SK-N-MC (cell line): ENCODE measurements around the gene BUD23.
A peak's percentile ranks its signal among the peaks of the same experiment; 100 is the strongest.

ENCODE experiments used
- DNase-seq: peaks from one replicate; pipeline ENCODE4 v3.0.0-alpha.2; 2011; ENCODE audit warnings: low read depth, low spot score
- H3K27ac ChIP-seq: fragments of 200-600 bp; sonication (generic); 2 replicates; pipeline ENCODE4 v1.5.1; 2016; ENCODE audit warnings: mixed run types
- H3K36me3 ChIP-seq: fragments of 200-600 bp; sonication (generic); 2 replicates; pipeline ENCODE4 v1.6.1; 2017; ENCODE audit warnings: antibody characterized with exemption, low read length, mixed read lengths; ENCODE audit not compliant: insufficient read depth
- H3K4me3 ChIP-seq: fragments of 200-600 bp; sonication (generic); 2 replicates; pipeline ENCODE4 v1.5.1; 2016
- H3K9ac ChIP-seq: fragments of 200-600 bp; sonication (generic); 2 replicates; pipeline ENCODE4 v1.8.0; 2017; ENCODE audit warnings: mixed run types, mixed read lengths; ENCODE audit not compliant: insufficient read length
- H3K9me3 ChIP-seq: fragments of 200-600 bp; sonication (generic); 2 replicates; pipeline ENCODE4 v1.6.1; 2017; ENCODE audit warnings: low read depth, mild to moderate bottlenecking, antibody characterized with exemption, low read length, moderate library complexity, mixed read lengths
- EZH2 ChIP-seq: fragments of 200-600 bp; sonication (generic); IDR thresholded peaks from one replicate; pipeline ENCODE4 v1.6.1; 2017; ENCODE audit warnings: antibody characterized with exemption
- FOXP2 ChIP-seq: optimal IDR thresholded peaks from 2 replicates; pipeline ENCODE3; 2011; ENCODE audit warnings: mild to moderate bottlenecking, moderate library complexity; ENCODE audit not compliant: insufficient read depth; ENCODE audit errors: extremely low read length, control extremely low read depth
- POLR2AphosphoS5 ChIP-seq: IDR thresholded peaks from 2 replicates; pipeline ENCODE4 v1.6.1; 2012; ENCODE audit warnings: mild to moderate bottlenecking, low read depth, low read length, borderline replicate concordance

Gene BUD23

GRCh38 chr7:73685311-73685710 lies 1.9 kb downstream of the BUD23 start:
- no peak overlapping the region for H3K9ac ChIP-seq
- H3K27ac ChIP-seq, result no peak overlapping the region
- peaks cover 38% of the 10 kb centered on the region for H3K36me3 ChIP-seq
- DNase-seq, result no peak
- H3K4me3 ChIP-seq, result no peak overlapping the region
- TF ChIP-seq EZH2 (no peak), POLR2AphosphoS5 (no peak), FOXP2 (no peak)
- H3K9me3 ChIP-seq, result no peaks in the 10 kb centered on the region

GRCh38 chr7:73688288-73688687 lies 4.9 kb downstream of the BUD23 start:
- Histone ChIP-seq H3K36me3 (peaks cover 65% of the 10 kb centered on the region), H3K27ac (no peak overlapping the region), H3K4me3 (no peak overlapping the region), H3K9ac (no peak overlapping the region), H3K9me3 (no peaks in the 10 kb centered on the region)
- no peak for DNase-seq
- TF ChIP-seq POLR2AphosphoS5 (no peak), EZH2 (no peak), FOXP2 (no peak)

- peaks cover 79% of the 10 kb centered on the region for H3K36me3 ChIP-seq
- H3K27ac ChIP-seq, result no peak overlapping the region
- H3K9me3 ChIP-seq, result no peaks in the 10 kb centered on the region
- TF ChIP-seq POLR2AphosphoS5 (no peak), FOXP2 (no peak), EZH2 (no peak)
- H3K4me3 ChIP-seq, result no peak overlapping the region
- no peak for DNase-seq
- no peak overlapping the region for H3K9ac ChIP-seq
Measured at GRCh38 chr7:73690646-73691045, 7.2 kb downstream of the BUD23 start.

- TF ChIP-seq FOXP2 (no peak), POLR2AphosphoS5 (no peak), EZH2 (no peak)
- Histone ChIP-seq H3K4me3 (no peak overlapping the region), H3K36me3 (peaks cover 58% of the 10 kb centered on the region; the same call in 1 of the 2 replicates), H3K9me3 (no peaks in the 10 kb centered on the region), H3K27ac (no peak overlapping the region), H3K9ac (no peak overlapping the region)
- DNase-seq, result no peak
Measured at GRCh38 chr7:73696372-73696771, 13.0 kb downstream of the BUD23 start.

GRCh38 chr7:73698410-73698809 lies 15.0 kb downstream of the BUD23 start:
- Histone ChIP-seq H3K27ac (peak overlapping the region; percentile 36; the same call in 1 of the 2 replicates), H3K36me3 (peaks cover 55% of the 10 kb centered on the region), H3K9ac (no peak overlapping the region), H3K9me3 (no peaks in the 10 kb centered on the region), H3K4me3 (no peak overlapping the region)
- TF ChIP-seq POLR2AphosphoS5, result peak; percentile 40; the same call in 1 of the 2 replicates
- TF ChIP-seq FOXP2, result no peak
- DNase-seq, result no peak

- no peak for DNase-seq
- no peaks in the 10 kb centered on the region for H3K9me3 ChIP-seq
- H3K4me3 ChIP-seq, result no peak overlapping the region
- peaks cover 45% of the 10 kb centered on the region for H3K36me3 ChIP-seq
- H3K9ac ChIP-seq, result no peak overlapping the region
- no peak overlapping the region for H3K27ac ChIP-seq
- TF ChIP-seq POLR2AphosphoS5 (no peak), FOXP2 (no peak), EZH2 (no peak)
Measured at GRCh38 chr7:73699370-73700068, 16.1 kb downstream of the BUD23 start.

GRCh38 chr7:73700069-73700423 lies 16.6 kb downstream of the BUD23 start:
- DNase-seq, result no peak
- no peak overlapping the region for H3K9ac ChIP-seq
- no peaks in the 10 kb centered on the region for H3K9me3 ChIP-seq
- no peak overlapping the region for H3K27ac ChIP-seq
- H3K4me3 ChIP-seq, result no peak overlapping the region
- peaks cover 41% of the 10 kb centered on the region for H3K36me3 ChIP-seq
- no peak for TF ChIP-seq EZH2

GRCh38 chr7:73700581-73701134 lies 17.3 kb downstream of the BUD23 start:
- Histone ChIP-seq H3K27ac (no peak overlapping the region), H3K36me3 (peaks cover 40% of the 10 kb centered on the region), H3K4me3 (no peak overlapping the region), H3K9me3 (no peaks in the 10 kb centered on the region), H3K9ac (no peak overlapping the region)
- no peak for DNase-seq
- no peak for TF ChIP-seq EZH2
- TF ChIP-seq FOXP2, result no peak
- no peak for TF ChIP-seq POLR2AphosphoS5

- H3K9me3 ChIP-seq, result no peaks in the 10 kb centered on the region
- no peak overlapping the region for H3K27ac ChIP-seq
- H3K9ac ChIP-seq, result no peak overlapping the region
- DNase-seq, result no peak
- TF ChIP-seq FOXP2 (no peak), EZH2 (no peak), POLR2AphosphoS5 (no peak)
- no peak overlapping the region for H3K4me3 ChIP-seq
- peaks cover 40% of the 10 kb centered on the region for H3K36me3 ChIP-seq
Measured at GRCh38 chr7:73701357-73701995, 18.1 kb downstream of the BUD23 start.
